GM12878 (cell line): ENCODE measurements around the gene PRKACG. TPM values are rescaled to one million over a fixed set of nuclear protein-coding genes. Genes with fewer than 3 reads are reported as not detected.
A peak's percentile ranks its signal among the peaks of the same experiment; 100 is the strongest.

ENCODE experiments used
- BHLHE40 ChIP-seq, 2 experiments: fragments of 450-650 bp in 1 of 2; IDR thresholded peaks; 2 replicates each; pipeline ENCODE4 v1.6.1; 2011 to 2017; ENCODE audit warnings: low read depth in 2 of 2, borderline replicate concordance in 1 of 2, improper control_type of control experiment in 1 of 2, low read length in 1 of 2, mild to moderate bottlenecking in 1 of 2
- CBFB ChIP-seq: IDR thresholded peaks from 2 replicates; pipeline ENCODE4 v1.6.1; 2016; ENCODE audit warnings: antibody characterized with exemption, low read depth
- CREB1 ChIP-seq: IDR thresholded peaks from 2 replicates; pipeline ENCODE4 v1.6.1; 2012; ENCODE audit warnings: low read depth, mild to moderate bottlenecking, inconsistent platforms
- ETV6 ChIP-seq, 2 experiments: fragments of 450-650 bp in 1 of 2; IDR thresholded peaks in 1 of 2; conservative IDR thresholded peaks in 1 of 2; 2 replicates each; pipeline ENCODE4 v1.6.1; 2014; ENCODE audit warnings: antibody characterized with exemption in 1 of 2, borderline replicate concordance in 1 of 2, low read depth in 1 of 2, mild to moderate bottlenecking in 1 of 2, moderate library complexity in 1 of 2
- EZH2 ChIP-seq: IDR thresholded peaks from 2 replicates; pipeline ENCODE4 v1.6.1; 2012; ENCODE audit warnings: low read depth, mild to moderate bottlenecking, control low read depth, inconsistent platforms, low read length, borderline replicate concordance; ENCODE audit not compliant: control insufficient read depth
- HCFC1 ChIP-seq: fragments of 150-350 bp; IDR thresholded peaks from 2 replicates; pipeline ENCODE4 v1.6.1; 2014; ENCODE audit warnings: low read length
- IKZF1 ChIP-seq: fragments of 450-650 bp; conservative IDR thresholded peaks from 2 replicates; pipeline ENCODE4 v1.6.1; 2017; ENCODE audit warnings: antibody characterized with exemption, mild to moderate bottlenecking
- IKZF2 ChIP-seq, 2 experiments: fragments of 450-650 bp; IDR thresholded peaks; 2 replicates each; pipeline ENCODE4 v1.6.1; 2017; ENCODE audit warnings: mild to moderate bottlenecking in 2 of 2, moderate library complexity in 2 of 2
- IRF4 ChIP-seq: IDR thresholded peaks from 2 replicates; pipeline ENCODE4 v1.6.1; 2011; ENCODE audit warnings: low read depth, low read length
- JUNB ChIP-seq: IDR thresholded peaks from 2 replicates; pipeline ENCODE4 v1.6.1; 2016; ENCODE audit warnings: antibody characterized with exemption, mild to moderate bottlenecking
- JUND ChIP-seq: IDR thresholded peaks from 2 replicates; pipeline ENCODE4 v1.6.1; 2012; ENCODE audit warnings: low read depth, mild to moderate bottlenecking, low read length, improper control_type of control experiment, moderate library complexity
- KAT2A ChIP-seq: conservative IDR thresholded peaks from 2 replicates; pipeline ENCODE4 v1.6.1; 2011; ENCODE audit warnings: low read depth, low read length; ENCODE audit not compliant: control insufficient read depth
- KLF5 ChIP-seq: fragments of 450-650 bp; IDR thresholded peaks from 2 replicates; pipeline ENCODE4 v1.6.1; 2014; ENCODE audit warnings: mild to moderate bottlenecking; ENCODE audit not compliant: partially characterized antibody
- MEF2B ChIP-seq: fragments of 450-650 bp; IDR thresholded peaks from 2 replicates; pipeline ENCODE4 v1.6.1; 2018; ENCODE audit warnings: mild to moderate bottlenecking, moderate library complexity; ENCODE audit not compliant: partially characterized antibody, poor library complexity, severe bottlenecking
- NR2C1 ChIP-seq: fragments of 450-650 bp; IDR thresholded peaks from 2 replicates; pipeline ENCODE4 v1.6.1; 2017; ENCODE audit warnings: antibody characterized with exemption, mild to moderate bottlenecking, moderate library complexity
- PAX5 ChIP-seq: IDR thresholded peaks from 2 replicates; pipeline ENCODE4 v1.6.1; 2011; ENCODE audit warnings: low read depth, low read length, borderline replicate concordance
- POU2F2 ChIP-seq: IDR thresholded peaks from 3 replicates; pipeline ENCODE4 v1.6.1; 2011; ENCODE audit warnings: low read depth, mild to moderate bottlenecking, low read length, borderline replicate concordance
- RAD21 ChIP-seq: IDR thresholded peaks from 2 replicates; pipeline ENCODE4 v1.6.1; 2011; ENCODE audit warnings: mild to moderate bottlenecking, low read depth, low read length, moderate library complexity; ENCODE audit not compliant: insufficient read depth
- SIN3A ChIP-seq: IDR thresholded peaks from 2 replicates; pipeline ENCODE4 v1.6.1; 2012; ENCODE audit warnings: low read depth, low read length, improper control_type of control experiment
- TARDBP ChIP-seq: IDR thresholded peaks from 2 replicates; pipeline ENCODE4 v1.6.1; 2016; ENCODE audit warnings: borderline replicate concordance
- ZNF24 ChIP-seq: fragments of 450-650 bp; IDR thresholded peaks from 2 replicates; pipeline ENCODE4 v1.6.1; 2017; ENCODE audit warnings: antibody characterized with exemption, mild to moderate bottlenecking
- polyA plus RNA-seq, 11 experiments: library from polyadenylated mRNA; depleted of rRNA in 4 of 11; unstranded in 6 of 11; stranded (reverse) in 5 of 11; fragments of >200 nt; fragmentation: Nextera tagmentation in 4 of 11; fragmentation: Illumina TruSeq in 1 of 11; extraction: Ambion mirVana in 4 of 11; extraction: Trizol in 1 of 11; gene quantifications; 1 replicate in 1 of 11; 2 replicates in 10 of 11; pipeline versions ENCODE4 v1.2.1 to v1.2.3, GENCODE V29; 2011 to 2016; ENCODE audit warnings: inconsistent platforms in 2 of 11, missing spikeins in 2 of 11, low read depth in 1 of 11
- total RNA-seq, 4 experiments: library from RNA; depleted of rRNA in 3 of 4; stranded (reverse); fragments of >200 nt in 3 of 4; fragmentation: Illumina TruSeq in 1 of 4; extraction: Trizol in 1 of 4; gene quantifications; 2 replicates each; pipeline versions ENCODE4 v1.2.1 to v1.2.3, GENCODE V29; 2013 to 2021
- TF ChIP-seq, protein P1 (sequence below): IDR thresholded peaks from 2 replicates; pipeline ENCODE4 v1.6.1; 2011; ENCODE audit warnings: borderline replicate concordance, low read depth, mild to moderate bottlenecking, moderate library complexity, mixed read lengths, low read length; ENCODE audit not compliant: insufficient read depth; ENCODE audit errors: extremely low read length
- TF ChIP-seq, protein P2 (sequence below): fragments of 450-650 bp; IDR thresholded peaks from 2 replicates; pipeline ENCODE4 v1.6.1; 2016; ENCODE audit warnings: mild to moderate bottlenecking
- TF ChIP-seq, protein P3 (sequence below), 3 experiments: IDR thresholded peaks in 2 of 3; conservative IDR thresholded peaks in 1 of 3; 2 replicates each; pipeline ENCODE4 v1.5.1; 2011; ENCODE audit warnings: low read depth in 3 of 3, low read length in 3 of 3, mild to moderate bottlenecking in 3 of 3, control low read depth in 2 of 3, moderate library complexity in 2 of 3, inconsistent platforms in 1 of 3, mixed read lengths in 1 of 3; ENCODE audit not compliant: control insufficient read depth in 2 of 3, insufficient read depth in 1 of 3; ENCODE audit errors: extremely low read depth in 1 of 3

Gene PRKACG
- total and polyA plus RNA-seq, 10 of the 15 experiments (the other 5 are each of a cell fraction or from before 2014, with no cell fraction given), result not detected

DNA sequence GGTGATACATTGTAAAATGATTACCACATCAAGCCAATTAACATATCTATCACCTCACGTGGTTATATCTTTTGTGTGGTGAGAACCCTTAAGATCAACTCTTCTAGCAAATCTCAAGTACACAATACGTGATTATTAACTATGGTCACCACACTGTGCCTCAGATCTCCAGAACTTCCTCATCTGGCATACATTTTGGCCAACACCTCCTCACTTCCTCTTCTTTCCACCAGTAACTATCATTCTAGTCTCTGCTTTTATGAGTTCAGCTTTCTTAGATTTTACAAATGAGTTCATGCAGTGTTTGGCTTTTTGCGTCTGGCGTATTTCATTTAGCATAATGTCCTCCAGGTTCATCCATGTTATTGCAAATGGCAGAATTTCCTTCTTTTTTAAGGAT, 35.8 kb downstream of the PRKACG start (continued):
- TF ChIP-seq POU2F2, result no peak
- no peak for TF ChIP-seq RAD21
- no peak for TF ChIP-seq PAX5
- TF ChIP-seq, protein P1, sequence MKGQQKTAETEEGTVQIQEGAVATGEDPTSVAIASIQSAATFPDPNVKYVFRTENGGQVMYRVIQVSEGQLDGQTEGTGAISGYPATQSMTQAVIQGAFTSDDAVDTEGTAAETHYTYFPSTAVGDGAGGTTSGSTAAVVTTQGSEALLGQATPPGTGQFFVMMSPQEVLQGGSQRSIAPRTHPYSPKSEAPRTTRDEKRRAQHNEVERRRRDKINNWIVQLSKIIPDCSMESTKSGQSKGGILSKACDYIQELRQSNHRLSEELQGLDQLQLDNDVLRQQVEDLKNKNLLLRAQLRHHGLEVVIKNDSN, result no peak
- TF ChIP-seq TARDBP, result no peak
- TF ChIP-seq IKZF2 (IDR thresholded peaks at IDR 0.05), result peak; percentile 52 to 61; a peak in 2 of 4 replicates
- TF ChIP-seq HCFC1, result no peak
- no peak for TF ChIP-seq KAT2A
- TF ChIP-seq, protein P2, sequence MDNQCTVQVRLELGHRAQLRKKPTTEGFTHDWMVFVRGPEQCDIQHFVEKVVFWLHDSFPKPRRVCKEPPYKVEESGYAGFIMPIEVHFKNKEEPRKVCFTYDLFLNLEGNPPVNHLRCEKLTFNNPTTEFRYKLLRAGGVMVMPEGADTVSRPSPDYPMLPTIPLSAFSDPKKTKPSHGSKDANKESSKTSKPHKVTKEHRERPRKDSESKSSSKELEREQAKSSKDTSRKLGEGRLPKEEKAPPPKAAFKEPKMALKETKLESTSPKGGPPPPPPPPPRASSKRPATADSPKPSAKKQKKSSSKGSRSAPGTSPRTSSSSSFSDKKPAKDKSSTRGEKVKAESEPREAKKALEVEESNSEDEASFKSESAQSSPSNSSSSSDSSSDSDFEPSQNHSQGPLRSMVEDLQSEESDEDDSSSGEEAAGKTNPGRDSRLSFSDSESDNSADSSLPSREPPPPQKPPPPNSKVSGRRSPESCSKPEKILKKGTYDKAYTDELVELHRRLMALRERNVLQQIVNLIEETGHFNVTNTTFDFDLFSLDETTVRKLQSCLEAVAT, result no peak
- no peak for TF ChIP-seq NR2C1
- TF ChIP-seq IKZF1, result peak; percentile 52; the same call in 1 of the 2 replicates
- TF ChIP-seq ZNF24, result no peak
- TF ChIP-seq, protein P3, sequence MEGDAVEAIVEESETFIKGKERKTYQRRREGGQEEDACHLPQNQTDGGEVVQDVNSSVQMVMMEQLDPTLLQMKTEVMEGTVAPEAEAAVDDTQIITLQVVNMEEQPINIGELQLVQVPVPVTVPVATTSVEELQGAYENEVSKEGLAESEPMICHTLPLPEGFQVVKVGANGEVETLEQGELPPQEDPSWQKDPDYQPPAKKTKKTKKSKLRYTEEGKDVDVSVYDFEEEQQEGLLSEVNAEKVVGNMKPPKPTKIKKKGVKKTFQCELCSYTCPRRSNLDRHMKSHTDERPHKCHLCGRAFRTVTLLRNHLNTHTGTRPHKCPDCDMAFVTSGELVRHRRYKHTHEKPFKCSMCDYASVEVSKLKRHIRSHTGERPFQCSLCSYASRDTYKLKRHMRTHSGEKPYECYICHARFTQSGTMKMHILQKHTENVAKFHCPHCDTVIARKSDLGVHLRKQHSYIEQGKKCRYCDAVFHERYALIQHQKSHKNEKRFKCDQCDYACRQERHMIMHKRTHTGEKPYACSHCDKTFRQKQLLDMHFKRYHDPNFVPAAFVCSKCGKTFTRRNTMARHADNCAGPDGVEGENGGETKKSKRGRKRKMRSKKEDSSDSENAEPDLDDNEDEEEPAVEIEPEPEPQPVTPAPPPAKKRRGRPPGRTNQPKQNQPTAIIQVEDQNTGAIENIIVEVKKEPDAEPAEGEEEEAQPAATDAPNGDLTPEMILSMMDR (IDR thresholded peaks at IDR 0.05 in 2 of 3, conservative IDR thresholded peaks at IDR 0.05 in 1 of 3; ENCODE audit: control insufficient read depth in 2 of 3, extremely low read depth in 1 of 3, insufficient read depth in 1 of 3, low read depth in 3 of 3, low read length in 3 of 3), result no peak
- TF ChIP-seq JUNB, result no peak
- TF ChIP-seq CREB1, result no peak
- TF ChIP-seq IRF4, result no peak
- no peak for TF ChIP-seq SIN3A
- no peak for TF ChIP-seq CBFB
- no peak for TF ChIP-seq ETV6 (conservative IDR thresholded peaks at IDR 0.05 in 1 of 2, IDR thresholded peaks at IDR 0.05 in 1 of 2; ENCODE audit: borderline replicate concordance in 1 of 2, low read depth in 1 of 2)
- no peak for TF ChIP-seq EZH2
- peak in 1 of 2 experiments; percentile 18; a peak in 1 of 4 replicates for TF ChIP-seq BHLHE40 (IDR thresholded peaks at IDR 0.05; ENCODE audit: borderline replicate concordance in 1 of 2, low read depth in 2 of 2, low read length in 1 of 2)
- TF ChIP-seq KLF5, result no peak
- no peak for TF ChIP-seq JUND
- TF ChIP-seq MEF2B, result no peak
